HUDEP-2 (cell line): Measurements from ENCODE around the gene EMX1.
"Not testable (repeated sequence)": the region's sequence is repeated elsewhere in the genome, so short reads cannot be mapped to it uniquely, and the experiment has no call there.

Experiments
- DNase-seq, 76 experiments: peaks; one replicate each; lab custom pipeline; 2025; ENCODE audit not compliant: unreplicated experiment in 76 of 76; lab: John Stamatoyannopoulos, UW

The EMX1 gene

GRCh38 chr2:72898585-72898906 lies 18.8 kb upstream of the EMX1 start:
- no peak for DNase-seq

- DNase-seq = no peak
Observed at GRCh38 chr2:72900191-72900825, 17.0 kb upstream of the EMX1 start.

GRCh38 chr2:72901426-72901825 lies 15.9 kb upstream of the EMX1 start:
- DNase-seq = peak in 3 of 76 experiments; percentile 14 to 17 (median 15)

GRCh38 chr2:72907369-72907768 lies 9.9 kb upstream of the EMX1 start:
- DNase-seq = not testable (repeated sequence)

- DNase-seq = no peak
Observed at GRCh38 chr2:72908741-72909140, 8.6 kb upstream of the EMX1 start.

- DNase-seq = no peak
Observed at GRCh38 chr2:72911256-72911655, 6.1 kb upstream of the EMX1 start.

GRCh38 chr2:72913486-72914205 lies 3.7 kb upstream of the EMX1 start:
- DNase-seq = no peak

- no peak for DNase-seq
Observed at GRCh38 chr2:72914206-72914559, 3.1 kb upstream of the EMX1 start.

GRCh38 chr2:72914589-72915319 lies 2.6 kb upstream of the EMX1 start:
- no peak for DNase-seq

- no peak for DNase-seq
Observed at GRCh38 chr2:72915320-72915906, 1.9 kb upstream of the EMX1 start.

GRCh38 chr2:72915907-72916742 lies 1.2 kb upstream of the EMX1 start:
- no peak for DNase-seq

GRCh38 chr2:72916743-72917137 lies 579 bp upstream of the EMX1 start:
- no peak for DNase-seq

GRCh38 chr2:72917877-72918553 lies 696 bp downstream of the EMX1 start:
- no peak for DNase-seq

GRCh38 chr2:72919414-72920317 lies 2.3 kb downstream of the EMX1 start:
- no peak for DNase-seq

GRCh38 chr2:72920318-72921087 lies 3.2 kb downstream of the EMX1 start:
- DNase-seq = no peak

GRCh38 chr2:72921088-72921851 lies 4.0 kb downstream of the EMX1 start:
- no peak for DNase-seq

GRCh38 chr2:72921853-72922252 lies 4.5 kb downstream of the EMX1 start:
- no peak for DNase-seq
